ENCODE results near the gene SSR4.

DNA sequence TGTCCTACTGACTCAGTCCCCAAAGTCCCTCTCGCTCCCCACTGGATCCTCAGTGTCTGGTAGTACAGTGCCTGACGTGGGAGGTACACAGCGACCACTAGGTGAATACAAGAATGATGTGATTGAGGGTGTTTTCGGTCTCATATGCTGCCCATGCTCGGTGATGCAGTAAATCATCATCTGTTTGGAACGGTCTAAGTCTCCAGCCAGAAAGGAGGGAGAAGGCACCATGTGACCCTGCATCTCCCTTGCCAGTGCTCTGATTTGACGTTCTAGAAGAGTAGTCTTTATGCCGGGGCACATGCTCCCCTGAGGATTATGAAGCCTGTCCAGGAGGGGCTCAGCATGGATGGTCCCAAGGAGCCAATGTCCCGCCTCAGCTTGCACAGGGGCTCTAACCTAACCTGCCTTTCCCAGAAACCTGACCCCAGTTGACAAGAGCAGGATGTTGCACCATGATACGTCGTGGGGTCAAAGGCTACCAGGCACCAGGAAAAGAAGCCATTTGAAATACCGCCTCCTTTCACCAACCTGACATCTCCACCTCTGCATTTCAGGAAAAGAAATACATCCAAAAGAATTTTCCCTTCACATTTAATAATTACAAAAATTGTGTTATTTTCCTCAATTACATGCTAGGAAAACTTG, 44.2 kb upstream of the SSR4 start:
- TF ChIP-seq ZNF274 (IDR thresholded peaks at IDR 0.05; ENCODE audit: low read depth, low read length) (no peak), YY1 (IDR thresholded peaks at IDR 0.05; ENCODE audit: insufficient read depth, insufficient read length) (no peak)
